K562 (cell line): ENCODE results near the gene GCK. TPM values are rescaled to one million over a fixed set of nuclear protein-coding genes. Genes with fewer than 3 reads are reported as not detected.

Experiments used
- ATAC-seq: fragments of 200-7000 bp; cut with Tn5 transposase; 3 replicates; pipeline ENCODE4 v1.9.1; 2020; ENCODE audit warnings: moderate library complexity
- BruUV-seq: library from RNA; stranded (reverse); fragments of 400-500 nt; replicated peaks from 2 replicates; lab custom pipeline; 2021; lab: Mats Ljungman, UMichigan
- CTCF ChIA-PET: fragments of 300-600 bp; formaldehyde crosslinking; extraction: SDS; loops from one replicate; lab custom pipeline; 2021; ENCODE audit warnings: low intra/inter-chr PET ratio; lab: Yijun Ruan, JAX
- POLR2A ChIA-PET: fragments of 300-600, 350-650 bp; sonication (Branson Sonifier 250); formaldehyde crosslinking; extraction: SDS; loops from one replicate; lab custom pipeline; 2021; ENCODE audit warnings: antibody characterized with exemption, inconsistent platforms; lab: Yijun Ruan, JAX
- DNase-seq, 4 experiments: peaks; one replicate each; pipeline versions ENCODE4 v3.0.0 to v3.0.0-alpha.2; 2011 to 2018; ENCODE audit warnings: low spot score in 3 of 4, mixed read lengths in 3 of 4; ENCODE audit errors: extremely low read depth in 1 of 4
- FAIRE-seq: peaks from 2 replicates; lab custom pipeline; 2011; peaks lifted over from hg19 to GRCh38; lab: Jason Lieb, UNC
- H2AFZ ChIP-seq: 2 replicates; pipeline ENCODE4 v1.6.0; 2011; ENCODE audit warnings: low read depth, low read length, control low read depth, inconsistent platforms
- H3K27ac ChIP-seq: fragments of 200-600 bp; 3 replicates; pipeline ENCODE4 v1.8.0; 2011; ENCODE audit warnings: low read depth, mild to moderate bottlenecking, control low read depth, inconsistent platforms, low read length, moderate library complexity, mixed read lengths; ENCODE audit errors: extremely low read depth
- H3K27me3 ChIP-seq, 2 experiments: fragments of 300-600 bp in 1 of 2; 2 replicates in 1 of 2; 3 replicates in 1 of 2; pipeline versions ENCODE4 v1.6.0 to v1.8.0; 2011; ENCODE audit warnings: inconsistent platforms in 2 of 2, low read length in 2 of 2, mild to moderate bottlenecking in 1 of 2, mixed read lengths in 1 of 2, moderate library complexity in 1 of 2; ENCODE audit not compliant: control insufficient read depth in 2 of 2, insufficient read depth in 2 of 2
- H3K36me3 ChIP-seq: fragments of 300-600 bp; 3 replicates; pipeline ENCODE4 v1.8.0; 2011; ENCODE audit warnings: mild to moderate bottlenecking, low read length, inconsistent platforms; ENCODE audit not compliant: control insufficient read depth, insufficient read depth
- H3K4me1 ChIP-seq, 2 experiments: fragments of 200-600 bp in 1 of 2; replicated peaks in 1 of 2; 2 replicates in 1 of 2; 3 replicates in 1 of 2; pipeline versions ENCODE4 v1.5.1 to v1.8.0; 2011; ENCODE audit warnings: inconsistent platforms in 2 of 2, low read length in 2 of 2, mild to moderate bottlenecking in 1 of 2, mixed read lengths in 1 of 2, moderate library complexity in 1 of 2; ENCODE audit not compliant: control insufficient read depth in 2 of 2, insufficient read depth in 2 of 2
- H3K4me2 ChIP-seq: 2 replicates; pipeline ENCODE4 v1.6.1; 2011; ENCODE audit warnings: low read length, control low read depth, inconsistent platforms, mixed read lengths; ENCODE audit not compliant: insufficient read depth
- H3K4me3 ChIP-seq: fragments of 200-600 bp; sonication (generic), shearing (Covaris generic); 2 replicates; pipeline ENCODE4 v1.5.1; 2016; ENCODE audit warnings: control low read depth, inconsistent platforms
- H3K79me2 ChIP-seq: fragments of 200-600 bp; 3 replicates; pipeline ENCODE4 v1.8.0; 2011; ENCODE audit warnings: low read length, inconsistent platforms; ENCODE audit not compliant: control insufficient read depth, insufficient read depth
- H3K9ac ChIP-seq, 2 experiments: 2 replicates each; pipeline versions ENCODE4 v1.6.0 to v1.6.1; 2011; ENCODE audit warnings: low read depth in 2 of 2, low read length in 2 of 2, control low read depth in 1 of 2, inconsistent platforms in 1 of 2, mild to moderate bottlenecking in 1 of 2, mixed read lengths in 1 of 2; ENCODE audit not compliant: insufficient read depth in 1 of 2
- H3K9me1 ChIP-seq: one replicate; pipeline ENCODE4 v1.6.0; 2011; ENCODE audit warnings: inconsistent platforms, mild to moderate bottlenecking, low read length, moderate library complexity; ENCODE audit not compliant: control insufficient read depth, insufficient read depth
- H3K9me3 ChIP-seq: replicated peaks from 2 replicates; pipeline ENCODE4 v1.5.1; 2011; ENCODE audit warnings: low read depth, low read length, inconsistent platforms; ENCODE audit not compliant: control insufficient read depth, insufficient read depth
- H4K20me1 ChIP-seq: replicated peaks from 2 replicates; pipeline ENCODE4 v1.6.1; 2011; ENCODE audit warnings: low read length, inconsistent platforms, mixed read lengths; ENCODE audit not compliant: control insufficient read depth, insufficient read depth
- CC2D1A ChIP-seq: fragments of 450-650 bp; IDR thresholded peaks from 2 replicates; pipeline ENCODE4 v1.6.1; 2017; ENCODE audit warnings: mild to moderate bottlenecking
- DIDO1 ChIP-seq: fragments of 450-650 bp; IDR thresholded peaks from 2 replicates; pipeline ENCODE4 v1.6.1; 2016; ENCODE audit warnings: low read depth, missing biosample characterization, missing genetic modification characterization
- ELF4 ChIP-seq: fragments of 450-650 bp; formaldehyde crosslinking; IDR thresholded peaks from 2 replicates; pipeline ENCODE4 v1.4.0; 2022; ENCODE audit warnings: missing genetic modification characterization
- ETV5 ChIP-seq: sonication (generic); formaldehyde crosslinking; IDR thresholded peaks from 2 replicates; pipeline ENCODE4 v1.4.0; 2020; ENCODE audit warnings: low read depth, mild to moderate bottlenecking, missing genetic modification reagents
- HIVEP1 ChIP-seq: fragments of 250-450 bp; sonication (Bioruptor Pico); IDR thresholded peaks from 2 replicates; pipeline ENCODE4 v1.4.0; 2020; ENCODE audit warnings: mild to moderate bottlenecking
- HNRNPH1 ChIP-seq: fragments of 200-400 bp; formaldehyde crosslinking; optimal IDR thresholded peaks from 2 replicates; pipeline ENCODE3; 2017; ENCODE audit warnings: low read depth, mild to moderate bottlenecking, low read length, moderate library complexity
- MECOM ChIP-seq: fragments of 250-450 bp; sonication (Bioruptor Pico); IDR thresholded peaks from 2 replicates; pipeline ENCODE4 v1.8.0; 2022; ENCODE audit warnings: inconsistent platforms
- NONO ChIP-seq, 2 experiments: fragments of 200-400 bp in 1 of 2; fragments of 450-650 bp in 1 of 2; formaldehyde crosslinking in 1 of 2; IDR thresholded peaks; 2 replicates each; pipeline ENCODE4 v1.6.1; 2017; ENCODE audit warnings: low read depth in 2 of 2, mild to moderate bottlenecking in 2 of 2, moderate library complexity in 2 of 2, low read length in 1 of 2
- POU5F1 ChIP-seq: fragments of 150-350 bp; IDR thresholded peaks from 2 replicates; pipeline ENCODE4 v1.6.1; 2014; ENCODE audit warnings: borderline replicate concordance, low read length, low read depth, mild to moderate bottlenecking; ENCODE audit not compliant: partially characterized antibody
- RFX1 ChIP-seq: fragments of 450-650 bp; IDR thresholded peaks from 2 replicates; pipeline ENCODE4 v1.6.1; 2016; ENCODE audit warnings: mild to moderate bottlenecking, moderate library complexity
- STAG1 ChIP-seq: sonication (generic); formaldehyde crosslinking; IDR thresholded peaks from 2 replicates; pipeline ENCODE4 v1.5.0; 2020; ENCODE audit warnings: missing genetic modification reagents, borderline replicate concordance
- TAL1 ChIP-seq: fragments of 450-650 bp; IDR thresholded peaks from 2 replicates; pipeline ENCODE4 v1.6.1; 2016; ENCODE audit warnings: mild to moderate bottlenecking
- TEAD1 ChIP-seq, 2 experiments: fragments of 450-650 bp in 1 of 2; sonication (generic) in 1 of 2; formaldehyde crosslinking; IDR thresholded peaks; 2 replicates each; pipeline versions ENCODE4 v1.4.0 to v1.8.0; 2020 to 2022; ENCODE audit warnings: mild to moderate bottlenecking in 2 of 2, missing genetic modification reagents in 1 of 2
- TRIM28 ChIP-seq: fragments of 450-650 bp; IDR thresholded peaks from 2 replicates; pipeline ENCODE4 v1.6.1; 2017
- WGBS: fragments of 100-300 bp; shearing (Covaris generic); methylation state at CpG from one replicate; pipeline ENCODE4 v1.1.6; 2016; ENCODE audit warnings: low coverage, mixed read lengths; ENCODE audit not compliant: insufficient coverage; ENCODE audit errors: missing lambda C conversion rate; 5-methylcytosine and 5-hydroxymethylcytosine counted together
- in situ Hi-C: fragments of 300-500 bp; cut with MboI; formaldehyde crosslinking; loops from 4 replicates; pipeline ENCODE4 v1.15.0; 2018; ENCODE audit warnings: inconsistent platforms, mixed read lengths
- intact Hi-C: fragments of 100-400 bp; cut with micrococcal nuclease; formaldehyde crosslinking; loops from 2 replicates; pipeline ENCODE4 v1.14.2; 2022
- polyA plus RNA-seq, 8 experiments: library from polyadenylated mRNA; depleted of rRNA in 4 of 8; stranded (reverse) in 5 of 8; unstranded in 3 of 8; fragments of >200 nt; fragmentation: Nextera tagmentation in 2 of 8; fragmentation: Illumina TruSeq in 1 of 8; extraction: Ambion mirVana in 2 of 8; extraction: Trizol in 1 of 8; gene quantifications; 2 replicates each; pipeline versions ENCODE4 v1.2.1 to v1.2.3, GENCODE V29; 2011 to 2014; ENCODE audit warnings: inconsistent platforms in 1 of 8, missing spikeins in 1 of 8
- total RNA-seq, 7 experiments: library from RNA; depleted of rRNA in 6 of 7; stranded (reverse); fragments of >200 nt in 6 of 7; fragmentation: Illumina TruSeq in 2 of 7; extraction: Trizol in 2 of 7; gene quantifications; 2 replicates each; pipeline versions ENCODE4 v1.2.1 to v1.2.3, GENCODE V29; 2011 to 2021; ENCODE audit warnings: low replicate concordance in 1 of 7
- TF ChIP-seq, protein P1 (sequence below): fragments of 250-450 bp; sonication (Bioruptor Pico); IDR thresholded peaks from 2 replicates; pipeline ENCODE4 v1.8.0; 2022; ENCODE audit warnings: moderate library complexity, mild to moderate bottlenecking, inconsistent platforms
- TF ChIP-seq, protein P2 (sequence below): fragments of 250-450 bp; sonication (Bioruptor Pico); IDR thresholded peaks from 2 replicates; pipeline ENCODE4 v1.9.0; 2021; ENCODE audit warnings: mild to moderate bottlenecking, inconsistent platforms
- TF ChIP-seq, protein P3 (sequence below): fragments of 250-450 bp; sonication (Bioruptor Pico); IDR thresholded peaks from 2 replicates; pipeline ENCODE4 v1.5.0; 2021; ENCODE audit warnings: mild to moderate bottlenecking, borderline replicate concordance

The GCK gene
- total and polyA plus RNA-seq, 9 of the 15 experiments (the other 6 are each of a cell fraction or from before 2014, with no cell fraction given) = 0.11 to 0.55 (median 0.16) TPM; not detected in 3

DNA sequence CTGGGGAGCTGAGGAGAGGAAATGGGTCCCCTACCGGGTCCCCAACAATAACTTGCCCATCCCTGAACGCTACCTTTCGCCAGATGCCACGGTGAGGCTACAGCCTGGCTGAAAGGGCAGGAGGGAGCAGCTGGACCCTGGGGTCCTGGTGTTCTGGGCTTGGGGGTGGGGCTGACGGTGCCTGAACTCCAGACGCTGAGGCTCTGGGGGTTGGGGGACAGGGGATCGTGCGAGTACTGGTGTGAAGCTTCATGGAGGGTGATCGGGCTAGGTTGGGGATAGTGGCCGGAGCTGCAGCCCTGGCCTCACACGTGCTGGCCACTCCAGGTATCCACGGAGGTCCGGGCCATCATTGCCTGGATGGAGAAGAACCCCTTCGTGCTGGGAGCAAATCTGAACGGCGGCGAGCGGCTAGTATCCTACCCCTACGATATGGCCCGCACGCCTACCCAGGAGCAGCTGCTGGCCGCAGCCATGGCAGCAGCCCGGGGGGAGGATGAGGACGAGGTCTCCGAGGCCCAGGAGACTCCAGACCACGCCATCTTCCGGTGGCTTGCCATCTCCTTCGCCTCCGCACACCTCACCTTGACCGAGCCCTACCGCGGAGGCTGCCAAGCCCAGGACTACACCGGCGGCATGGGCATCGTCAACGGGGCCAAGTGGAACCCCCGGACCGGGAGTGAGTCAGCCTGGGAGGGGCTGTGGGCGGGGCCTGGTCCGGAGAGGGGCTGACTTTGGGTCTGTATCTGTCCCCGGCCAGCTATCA, 76.8 kb downstream of the GCK start:
- Histone ChIP-seq H4K20me1 (peaks cover 31% of the 10 kb centered on the region), H3K4me2 (peak overlapping the region; percentile 76), H3K27ac (no peak overlapping the region), H3K9me3 (no peaks in the 10 kb centered on the region), H3K9ac (peak overlapping the region in 1 of 2 experiments; percentile 66; a peak in 2 of 4 replicates), H3K4me3 (peak overlapping the region; percentile 6), H3K27me3 (peaks cover 2 to 27% of the 10 kb centered on the region in 2 experiments; a peak in 3 of 5 replicates), H3K79me2 (no peaks in the 10 kb centered on the region), H3K9me1 (peaks cover 9% of the 10 kb centered on the region), H3K4me1 (peaks cover 10 to 59% of the 10 kb centered on the region in 2 experiments; a peak in 4 of 5 replicates), H3K36me3 (peaks cover 32% of the 10 kb centered on the region; the same call in 2 of the 3 replicates), H2AFZ (no peak overlapping the region; the same call in 1 of the 2 replicates)
- ChIA-PET POLR2A (interaction anchor here (0.6 to 2.5 kb wide), 10 partner anchors 8 to 1597 kb away, joined by 3 to 10 read pairs (median 3); partner anchors contain the start of gene POLD2), CTCF (no interaction called here)
- intact Hi-C loops = no loop called here
- peak; percentile 62 for FAIRE-seq
- BruUV-seq = no TSS peak
- in situ Hi-C loops = no loop called here
- DNase-seq = peak; percentile 64 to 83 (median 78)
- WGBS = 5% methylated on average over 38 of the region's 41 CpGs
- peak; percentile 69 for ATAC-seq
- TF ChIP-seq TEAD1 (CRISPR knock-in tag; IDR thresholded peaks at IDR 0.05) (no peak), STAG1 (CRISPR knock-in tag) (no peak), TAL1 (no peak), CC2D1A (no peak), ETV5 (CRISPR knock-in tag) (0 out of 2 replicates have a peak, but pooled peaks have one; percentile 23), ELF4 (no peak), HIVEP1 (CRISPR knock-in tag) (no peak), RFX1 (peak; percentile 22; the same call in 1 of the 2 replicates), POU5F1 (no peak), NONO (IDR thresholded peaks at IDR 0.05; ENCODE audit: low read depth in 2 of 2, low read length in 1 of 2) (peak in 1 of 2 experiments; percentile 98; a peak in 2 of 4 replicates), MECOM (CRISPR knock-in tag) (no peak), DIDO1 (tag) (no peak), HNRNPH1 (no peak), TRIM28 (no peak)
- TF ChIP-seq, protein P1, sequence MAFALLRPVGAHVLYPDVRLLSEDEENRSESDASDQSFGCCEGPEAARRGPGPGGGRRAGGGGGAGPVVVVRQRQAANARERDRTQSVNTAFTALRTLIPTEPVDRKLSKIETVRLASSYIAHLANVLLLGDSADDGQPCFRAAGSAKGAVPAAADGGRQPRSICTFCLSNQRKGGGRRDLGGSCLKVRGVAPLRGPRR (CRISPR knock-in tag) = no peak
- TF ChIP-seq, protein P2, sequence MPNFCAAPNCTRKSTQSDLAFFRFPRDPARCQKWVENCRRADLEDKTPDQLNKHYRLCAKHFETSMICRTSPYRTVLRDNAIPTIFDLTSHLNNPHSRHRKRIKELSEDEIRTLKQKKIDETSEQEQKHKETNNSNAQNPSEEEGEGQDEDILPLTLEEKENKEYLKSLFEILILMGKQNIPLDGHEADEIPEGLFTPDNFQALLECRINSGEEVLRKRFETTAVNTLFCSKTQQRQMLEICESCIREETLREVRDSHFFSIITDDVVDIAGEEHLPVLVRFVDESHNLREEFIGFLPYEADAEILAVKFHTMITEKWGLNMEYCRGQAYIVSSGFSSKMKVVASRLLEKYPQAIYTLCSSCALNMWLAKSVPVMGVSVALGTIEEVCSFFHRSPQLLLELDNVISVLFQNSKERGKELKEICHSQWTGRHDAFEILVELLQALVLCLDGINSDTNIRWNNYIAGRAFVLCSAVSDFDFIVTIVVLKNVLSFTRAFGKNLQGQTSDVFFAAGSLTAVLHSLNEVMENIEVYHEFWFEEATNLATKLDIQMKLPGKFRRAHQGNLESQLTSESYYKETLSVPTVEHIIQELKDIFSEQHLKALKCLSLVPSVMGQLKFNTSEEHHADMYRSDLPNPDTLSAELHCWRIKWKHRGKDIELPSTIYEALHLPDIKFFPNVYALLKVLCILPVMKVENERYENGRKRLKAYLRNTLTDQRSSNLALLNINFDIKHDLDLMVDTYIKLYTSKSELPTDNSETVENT (CRISPR knock-in tag) = no peak
- TF ChIP-seq, protein P3, sequence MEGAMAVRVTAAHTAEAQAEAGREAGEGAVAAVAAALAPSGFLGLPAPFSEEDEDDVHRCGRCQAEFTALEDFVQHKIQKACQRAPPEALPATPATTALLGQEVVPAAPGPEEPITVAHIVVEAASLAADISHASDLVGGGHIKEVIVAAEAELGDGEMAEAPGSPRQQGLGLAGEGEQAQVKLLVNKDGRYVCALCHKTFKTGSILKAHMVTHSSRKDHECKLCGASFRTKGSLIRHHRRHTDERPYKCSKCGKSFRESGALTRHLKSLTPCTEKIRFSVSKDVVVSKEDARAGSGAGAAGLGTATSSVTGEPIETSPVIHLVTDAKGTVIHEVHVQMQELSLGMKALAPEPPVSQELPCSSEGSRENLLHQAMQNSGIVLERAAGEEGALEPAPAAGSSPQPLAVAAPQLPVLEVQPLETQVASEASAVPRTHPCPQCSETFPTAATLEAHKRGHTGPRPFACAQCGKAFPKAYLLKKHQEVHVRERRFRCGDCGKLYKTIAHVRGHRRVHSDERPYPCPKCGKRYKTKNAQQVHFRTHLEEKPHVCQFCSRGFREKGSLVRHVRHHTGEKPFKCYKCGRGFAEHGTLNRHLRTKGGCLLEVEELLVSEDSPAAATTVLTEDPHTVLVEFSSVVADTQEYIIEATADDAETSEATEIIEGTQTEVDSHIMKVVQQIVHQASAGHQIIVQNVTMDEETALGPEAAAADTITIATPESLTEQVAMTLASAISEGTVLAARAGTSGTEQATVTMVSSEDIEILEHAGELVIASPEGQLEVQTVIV (CRISPR knock-in tag) = no peak
